ENCODE data around the gene ULBP2.
"Not testable (repeated sequence)": the region's sequence is repeated elsewhere in the genome, so short reads cannot be mapped to it uniquely, and the experiment has no call there.

DNA sequence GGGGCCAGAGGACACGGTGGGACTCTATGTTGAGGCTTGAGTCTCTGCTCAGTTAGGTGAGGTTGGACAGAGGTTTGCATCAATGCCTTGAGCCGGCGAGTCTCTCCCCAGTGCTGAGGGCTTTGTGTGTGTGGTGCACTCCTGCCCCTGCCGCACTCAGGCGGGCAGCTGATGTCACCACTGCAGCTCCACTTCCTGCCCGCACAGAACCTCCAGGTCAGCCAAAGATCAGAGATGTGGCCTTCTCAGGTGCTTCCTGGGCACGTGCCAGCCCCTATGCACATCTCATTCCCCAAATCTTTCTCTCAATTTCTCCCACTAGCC lies 49.6 kb downstream of the ULBP2 start:
- TF ChIP-seq, protein P1, sequence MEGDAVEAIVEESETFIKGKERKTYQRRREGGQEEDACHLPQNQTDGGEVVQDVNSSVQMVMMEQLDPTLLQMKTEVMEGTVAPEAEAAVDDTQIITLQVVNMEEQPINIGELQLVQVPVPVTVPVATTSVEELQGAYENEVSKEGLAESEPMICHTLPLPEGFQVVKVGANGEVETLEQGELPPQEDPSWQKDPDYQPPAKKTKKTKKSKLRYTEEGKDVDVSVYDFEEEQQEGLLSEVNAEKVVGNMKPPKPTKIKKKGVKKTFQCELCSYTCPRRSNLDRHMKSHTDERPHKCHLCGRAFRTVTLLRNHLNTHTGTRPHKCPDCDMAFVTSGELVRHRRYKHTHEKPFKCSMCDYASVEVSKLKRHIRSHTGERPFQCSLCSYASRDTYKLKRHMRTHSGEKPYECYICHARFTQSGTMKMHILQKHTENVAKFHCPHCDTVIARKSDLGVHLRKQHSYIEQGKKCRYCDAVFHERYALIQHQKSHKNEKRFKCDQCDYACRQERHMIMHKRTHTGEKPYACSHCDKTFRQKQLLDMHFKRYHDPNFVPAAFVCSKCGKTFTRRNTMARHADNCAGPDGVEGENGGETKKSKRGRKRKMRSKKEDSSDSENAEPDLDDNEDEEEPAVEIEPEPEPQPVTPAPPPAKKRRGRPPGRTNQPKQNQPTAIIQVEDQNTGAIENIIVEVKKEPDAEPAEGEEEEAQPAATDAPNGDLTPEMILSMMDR (IDR thresholded peaks at IDR 0.05; ENCODE audit: control extremely low read depth in 1 of 3, insufficient read depth in 1 of 3, low read depth in 1 of 3, low read length in 3 of 3) = not testable (repeated sequence)
- TF ChIP-seq JUND (IDR thresholded peaks at IDR 0.05; ENCODE audit: low read length) = not testable (repeated sequence)

Measured in H1 (cell line).